ENCODE measurements around the gene KAT14.
"Not testable (repeated sequence)": the region's sequence is repeated elsewhere in the genome, so short reads cannot be mapped to it uniquely, and the experiment has no call there.

Gene KAT14

DNA sequence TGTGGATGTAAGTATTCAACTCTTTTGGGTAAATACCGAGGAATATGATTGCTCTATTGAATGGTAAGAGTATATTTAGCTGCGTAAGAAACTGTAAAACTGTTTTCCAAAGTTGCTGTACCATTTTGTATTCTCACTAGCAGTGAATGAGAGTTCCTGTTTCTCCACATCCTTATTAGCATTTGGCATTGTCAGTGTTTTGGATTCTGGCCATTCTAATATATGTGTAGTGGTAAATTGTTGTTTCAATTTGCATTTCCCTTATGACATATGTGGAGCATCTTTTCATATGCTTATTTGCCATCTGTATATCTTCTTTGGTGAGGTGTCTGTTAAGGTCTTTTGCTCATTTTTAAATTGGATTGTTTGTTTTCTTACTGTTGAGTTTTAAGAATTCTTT lies 29.3 kb upstream of the KAT14 start:
- H3K79me2 ChIP-seq (ENCODE audit: insufficient read depth, low read length) = no peaks in the 10 kb centered on the region
- H2AFZ ChIP-seq (ENCODE audit: low read depth, low read length) = no peak overlapping the region
- ATAC-seq (ENCODE audit: insufficient read depth, low read depth) (no peak), DNase-seq (no peak)
- H3K36me3 ChIP-seq (ENCODE audit: insufficient read depth, low read length) = no peaks in the 10 kb centered on the region
- H3K4me1 ChIP-seq (ENCODE audit: insufficient read depth, low read length) = no peaks in the 10 kb centered on the region
- H3K4me2 ChIP-seq (ENCODE audit: insufficient read depth, low read length) = no peak overlapping the region
- no peaks in the 10 kb centered on the region for H3K9me3 ChIP-seq (ENCODE audit: insufficient read depth, low read length, severe bottlenecking)
- no peak overlapping the region for H3K4me3 ChIP-seq (ENCODE audit: low read depth in 1 of 2, low read length in 2 of 2)
- peaks cover 10% of the 10 kb centered on the region for H3K27me3 ChIP-seq (ENCODE audit: insufficient read depth, low read length, poor library complexity)
- TF ChIP-seq, protein P1, sequence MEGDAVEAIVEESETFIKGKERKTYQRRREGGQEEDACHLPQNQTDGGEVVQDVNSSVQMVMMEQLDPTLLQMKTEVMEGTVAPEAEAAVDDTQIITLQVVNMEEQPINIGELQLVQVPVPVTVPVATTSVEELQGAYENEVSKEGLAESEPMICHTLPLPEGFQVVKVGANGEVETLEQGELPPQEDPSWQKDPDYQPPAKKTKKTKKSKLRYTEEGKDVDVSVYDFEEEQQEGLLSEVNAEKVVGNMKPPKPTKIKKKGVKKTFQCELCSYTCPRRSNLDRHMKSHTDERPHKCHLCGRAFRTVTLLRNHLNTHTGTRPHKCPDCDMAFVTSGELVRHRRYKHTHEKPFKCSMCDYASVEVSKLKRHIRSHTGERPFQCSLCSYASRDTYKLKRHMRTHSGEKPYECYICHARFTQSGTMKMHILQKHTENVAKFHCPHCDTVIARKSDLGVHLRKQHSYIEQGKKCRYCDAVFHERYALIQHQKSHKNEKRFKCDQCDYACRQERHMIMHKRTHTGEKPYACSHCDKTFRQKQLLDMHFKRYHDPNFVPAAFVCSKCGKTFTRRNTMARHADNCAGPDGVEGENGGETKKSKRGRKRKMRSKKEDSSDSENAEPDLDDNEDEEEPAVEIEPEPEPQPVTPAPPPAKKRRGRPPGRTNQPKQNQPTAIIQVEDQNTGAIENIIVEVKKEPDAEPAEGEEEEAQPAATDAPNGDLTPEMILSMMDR (IDR thresholded peaks at IDR 0.05; ENCODE audit: borderline replicate concordance, extremely low read depth, low read length, poor library complexity, severe bottlenecking) = no peak
- no peak for TF ChIP-seq EZH2 (IDR thresholded peaks at IDR 0.05; ENCODE audit: borderline replicate concordance, low read depth, low read length, severe bottlenecking)
- H4K20me1 ChIP-seq (ENCODE audit: insufficient read depth, low read length) = no peaks in the 10 kb centered on the region
- no peak overlapping the region for H3K9ac ChIP-seq (ENCODE audit: low read depth, low read length)
- H3K27ac ChIP-seq (ENCODE audit: low read length) = no peak overlapping the region

DNA sequence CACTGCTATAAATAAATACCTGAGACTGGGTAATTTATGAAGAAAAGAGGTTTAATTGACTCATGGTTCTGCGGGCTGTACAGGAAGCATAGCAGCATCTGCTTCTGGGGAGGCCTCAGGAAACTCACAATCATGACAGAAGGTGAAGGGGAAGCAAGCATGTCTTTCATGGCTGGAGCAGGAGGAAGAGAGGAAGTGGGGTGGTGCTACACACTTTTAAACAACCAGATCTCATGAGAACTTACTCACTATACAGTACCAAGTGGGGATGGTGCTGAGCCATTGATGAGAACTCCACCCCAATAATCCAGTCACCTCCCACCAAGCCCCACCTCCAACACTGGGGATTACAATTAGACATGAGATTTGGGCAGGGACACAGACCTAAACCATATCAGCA lies 9.1 kb upstream of the KAT14 start:
- not testable (repeated sequence) for H3K9ac ChIP-seq (ENCODE audit: low read depth, low read length); H3K4me1 ChIP-seq (ENCODE audit: insufficient read depth, low read length); H3K4me3 ChIP-seq (ENCODE audit: low read depth in 1 of 2, low read length in 2 of 2); H2AFZ ChIP-seq (ENCODE audit: low read depth, low read length); H4K20me1 ChIP-seq (ENCODE audit: insufficient read depth, low read length); DNase-seq; H3K27me3 ChIP-seq (ENCODE audit: insufficient read depth, low read length, poor library complexity); H3K9me3 ChIP-seq (ENCODE audit: insufficient read depth, low read length, severe bottlenecking); H3K36me3 ChIP-seq (ENCODE audit: insufficient read depth, low read length); H3K4me2 ChIP-seq (ENCODE audit: insufficient read depth, low read length); ATAC-seq (ENCODE audit: insufficient read depth, low read depth); H3K79me2 ChIP-seq (ENCODE audit: insufficient read depth, low read length); H3K27ac ChIP-seq (ENCODE audit: low read length)

DNA sequence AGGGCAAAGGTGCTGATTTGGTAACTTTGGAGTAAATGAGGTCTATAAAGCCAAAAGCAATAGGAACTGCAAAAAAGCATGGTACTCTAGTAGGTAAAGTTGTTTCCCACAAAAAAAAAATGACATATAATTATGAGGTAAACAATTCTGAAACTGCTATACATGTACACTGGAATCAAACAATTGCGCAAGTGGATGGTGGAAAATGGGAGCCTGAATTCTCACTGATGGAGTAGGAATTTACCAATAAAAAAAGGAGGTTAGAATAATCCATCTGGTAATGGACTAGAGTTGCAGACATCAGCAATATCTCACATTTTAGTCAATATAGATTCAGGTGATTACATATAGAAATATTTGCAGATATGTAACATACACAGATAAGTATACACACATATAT lies 5.0 kb upstream of the KAT14 start:
- Histone ChIP-seq H2AFZ (ENCODE audit: low read depth, low read length) (no peak overlapping the region), H3K4me2 (ENCODE audit: insufficient read depth, low read length) (no peak overlapping the region), H3K4me1 (ENCODE audit: insufficient read depth, low read length) (peaks cover 5% of the 10 kb centered on the region), H4K20me1 (ENCODE audit: insufficient read depth, low read length) (no peaks in the 10 kb centered on the region), H3K27ac (ENCODE audit: low read length) (no peak overlapping the region), H3K9me3 (ENCODE audit: insufficient read depth, low read length, severe bottlenecking) (no peaks in the 10 kb centered on the region), H3K36me3 (ENCODE audit: insufficient read depth, low read length) (no peaks in the 10 kb centered on the region), H3K79me2 (ENCODE audit: insufficient read depth, low read length) (no peaks in the 10 kb centered on the region), H3K4me3 (ENCODE audit: low read depth in 1 of 2, low read length in 2 of 2) (no peak overlapping the region), H3K27me3 (ENCODE audit: insufficient read depth, low read length, poor library complexity) (peaks cover 4% of the 10 kb centered on the region), H3K9ac (ENCODE audit: low read depth, low read length) (no peak overlapping the region)
- no peak for ATAC-seq (ENCODE audit: insufficient read depth, low read depth)
- DNase-seq = no peak
- TF ChIP-seq, protein P1 (IDR thresholded peaks at IDR 0.05; ENCODE audit: borderline replicate concordance, extremely low read depth, low read length, poor library complexity, severe bottlenecking) = no peak
- TF ChIP-seq EZH2 (IDR thresholded peaks at IDR 0.05; ENCODE audit: borderline replicate concordance, low read depth, low read length, severe bottlenecking) = no peak

DNA sequence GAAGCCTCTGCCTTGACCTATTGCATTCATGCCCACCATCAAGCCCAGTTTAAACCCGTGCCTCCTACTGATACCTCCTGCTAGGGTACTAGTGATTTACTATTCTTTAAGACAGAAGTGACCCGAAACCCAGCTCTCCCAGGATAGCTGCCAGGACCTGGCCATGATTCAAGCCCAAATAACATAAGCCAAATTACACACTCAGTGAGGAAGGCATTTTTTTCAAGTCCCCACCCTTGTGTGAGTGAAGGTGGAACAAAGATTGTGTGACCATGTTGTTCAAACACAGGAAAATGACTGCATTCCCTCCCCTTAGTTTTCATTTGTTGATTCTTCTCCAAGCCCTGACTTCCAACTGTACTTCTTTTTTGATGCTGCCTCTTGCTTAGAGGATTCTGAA lies 3.7 kb upstream of the KAT14 start:
- H3K4me1 ChIP-seq (ENCODE audit: insufficient read depth, low read length) = peaks cover 10% of the 10 kb centered on the region
- no peak overlapping the region for H3K9ac ChIP-seq (ENCODE audit: low read depth, low read length)
- DNase-seq (no peak), ATAC-seq (ENCODE audit: insufficient read depth, low read depth) (no peak)
- peaks cover 13% of the 10 kb centered on the region for H3K79me2 ChIP-seq (ENCODE audit: insufficient read depth, low read length)
- no peak overlapping the region for H3K4me2 ChIP-seq (ENCODE audit: insufficient read depth, low read length)
- no peak for TF ChIP-seq EZH2 (IDR thresholded peaks at IDR 0.05; ENCODE audit: borderline replicate concordance, low read depth, low read length, severe bottlenecking)
- TF ChIP-seq, protein P1 (IDR thresholded peaks at IDR 0.05; ENCODE audit: borderline replicate concordance, extremely low read depth, low read length, poor library complexity, severe bottlenecking) = no peak
- H3K27me3 ChIP-seq (ENCODE audit: insufficient read depth, low read length, poor library complexity) = peaks cover 4% of the 10 kb centered on the region
- no peak overlapping the region for H3K4me3 ChIP-seq (ENCODE audit: low read depth in 1 of 2, low read length in 2 of 2)
- H3K9me3 ChIP-seq (ENCODE audit: insufficient read depth, low read length, severe bottlenecking) = no peaks in the 10 kb centered on the region
- H2AFZ ChIP-seq (ENCODE audit: low read depth, low read length) = no peak overlapping the region
- H3K27ac ChIP-seq (ENCODE audit: low read length) = no peak overlapping the region
- no peaks in the 10 kb centered on the region; the same call in 1 of the 2 replicates for H3K36me3 ChIP-seq (ENCODE audit: insufficient read depth, low read length)
- no peaks in the 10 kb centered on the region for H4K20me1 ChIP-seq (ENCODE audit: insufficient read depth, low read length)

Data from DND-41 (cell line).